ENCODE data around the gene REM2. TPM values are rescaled to one million over a fixed set of nuclear protein-coding genes. Genes with fewer than 3 reads are reported as not detected.
A peak's percentile ranks its signal among the peaks of the same experiment; 100 is the strongest.
"Not testable (repeated sequence)": the region's sequence is repeated elsewhere in the genome, so short reads cannot be mapped to it uniquely, and the experiment has no call there.

REM2 gene
- total RNA-seq, 3 donors from 2014 or later = 0.13 to 0.27 (median 0.15) TPM

GRCh38 chr14:22854963-22855724 lies 27.9 kb upstream of the REM2 start:
- ATAC-seq (no peak), DNase-seq (no peak)
- Mint-ChIP-seq H3K36me3 (ENCODE audit: insufficient read depth) (no peaks in the 10 kb centered on the region), H3K27me3 (ENCODE audit: low read depth) (peaks cover 6% of the 10 kb centered on the region), H3K4me3 (no peak overlapping the region), H3K9me3 (no peaks in the 10 kb centered on the region), H3K4me1 (ENCODE audit: low read depth) (peaks cover 18% of the 10 kb centered on the region)

GRCh38 chr14:22856428-22856827 lies 26.6 kb upstream of the REM2 start:
- Mint-ChIP-seq H3K36me3 (ENCODE audit: insufficient read depth) (no peaks in the 10 kb centered on the region), H3K4me1 (ENCODE audit: low read depth) (peaks cover 18% of the 10 kb centered on the region), H3K4me3 (no peak overlapping the region), H3K9me3 (no peaks in the 10 kb centered on the region), H3K27me3 (ENCODE audit: low read depth) (peaks cover 8% of the 10 kb centered on the region)
- ATAC-seq = no peak
- no peak for DNase-seq

- H3K4me1 Mint-ChIP-seq (ENCODE audit: low read depth) = peaks cover 16% of the 10 kb centered on the region
- H3K27me3 Mint-ChIP-seq (ENCODE audit: low read depth) = peaks cover 12% of the 10 kb centered on the region
- not testable (repeated sequence) for ATAC-seq; H3K9me3 Mint-ChIP-seq; H3K36me3 Mint-ChIP-seq (ENCODE audit: insufficient read depth); H3K4me3 Mint-ChIP-seq; DNase-seq
Measured at GRCh38 chr14:22860377-22860776, 22.6 kb upstream of the REM2 start.

GRCh38 chr14:22861651-22862050 lies 21.4 kb upstream of the REM2 start:
- peaks cover 8% of the 10 kb centered on the region for H3K27me3 Mint-ChIP-seq (ENCODE audit: low read depth)
- ATAC-seq (no peak), DNase-seq (no peak)
- peaks cover 3% of the 10 kb centered on the region for H3K36me3 Mint-ChIP-seq (ENCODE audit: insufficient read depth)
- peaks cover 19% of the 10 kb centered on the region for H3K4me1 Mint-ChIP-seq (ENCODE audit: low read depth)
- H3K4me3 Mint-ChIP-seq = no peak overlapping the region
- no peaks in the 10 kb centered on the region for H3K9me3 Mint-ChIP-seq

- ATAC-seq (no peak), DNase-seq (no peak)
- H3K36me3 Mint-ChIP-seq (ENCODE audit: insufficient read depth) = peaks cover 3% of the 10 kb centered on the region
- peaks cover 14% of the 10 kb centered on the region for H3K4me1 Mint-ChIP-seq (ENCODE audit: low read depth)
- no peaks in the 10 kb centered on the region for H3K9me3 Mint-ChIP-seq
- H3K4me3 Mint-ChIP-seq = no peak overlapping the region
- H3K27me3 Mint-ChIP-seq (ENCODE audit: low read depth) = peaks cover 8% of the 10 kb centered on the region
Measured at GRCh38 chr14:22864979-22865378, 18.0 kb upstream of the REM2 start.

- peaks cover 8% of the 10 kb centered on the region for H3K27me3 Mint-ChIP-seq (ENCODE audit: low read depth)
- H3K36me3 Mint-ChIP-seq (ENCODE audit: insufficient read depth) = peaks cover 3% of the 10 kb centered on the region
- peaks cover 19% of the 10 kb centered on the region for H3K4me1 Mint-ChIP-seq (ENCODE audit: low read depth)
- no peak for DNase-seq
- H3K4me3 Mint-ChIP-seq = no peak overlapping the region
- H3K9me3 Mint-ChIP-seq = no peaks in the 10 kb centered on the region
- ATAC-seq = no peak
Measured at GRCh38 chr14:22865424-22866405, 17.3 kb upstream of the REM2 start.

DNA sequence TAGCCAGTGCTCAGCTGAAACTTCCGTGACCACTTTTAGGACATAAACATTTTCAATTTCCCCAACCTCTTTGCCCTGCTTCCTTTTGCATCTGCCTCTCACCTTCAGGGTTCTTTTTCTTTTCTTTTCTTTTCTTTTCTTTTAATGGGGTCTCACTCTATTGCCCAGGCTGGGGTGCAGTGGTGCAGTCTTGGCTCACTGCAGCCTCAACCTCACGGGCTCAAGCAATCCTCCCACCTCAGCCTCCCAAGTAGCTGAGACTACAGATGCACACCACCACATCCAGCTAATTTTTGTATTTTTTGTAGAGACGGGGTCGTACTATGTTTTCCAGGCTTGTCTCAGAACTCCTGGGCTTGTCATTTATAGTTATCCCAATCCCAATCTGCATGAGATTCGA lies 16.1 kb upstream of the REM2 start:
- Mint-ChIP-seq H3K27me3 (ENCODE audit: low read depth) (peaks cover 2% of the 10 kb centered on the region), H3K4me3 (no peak overlapping the region), H3K4me1 (ENCODE audit: low read depth) (peaks cover 25% of the 10 kb centered on the region), H3K36me3 (ENCODE audit: insufficient read depth) (peaks cover under 1% of the 10 kb centered on the region), H3K9me3 (no peaks in the 10 kb centered on the region)
- DNase-seq (no peak), ATAC-seq (no peak)

DNA sequence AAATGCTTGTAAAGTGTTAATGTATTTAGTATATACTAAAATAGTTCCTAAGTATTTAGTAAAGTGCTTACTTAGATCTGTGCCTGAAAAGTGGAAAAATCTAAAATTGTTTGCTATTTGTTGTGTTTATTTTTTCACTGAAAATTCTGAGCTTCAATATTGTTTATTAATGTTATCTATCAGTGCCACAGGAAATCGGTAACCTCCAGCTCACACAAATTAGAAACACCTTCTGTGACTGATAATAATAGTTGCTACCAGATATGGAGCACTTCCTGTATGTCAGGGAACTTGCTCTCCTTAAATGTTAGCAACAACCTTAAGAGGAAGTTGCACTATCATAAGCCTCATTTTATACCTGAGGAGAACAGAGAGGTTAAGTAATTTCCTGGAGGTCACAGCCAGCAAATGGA lies 12.2 kb upstream of the REM2 start:
- Mint-ChIP-seq H3K9me3 (no peaks in the 10 kb centered on the region), H3K4me1 (ENCODE audit: low read depth) (peaks cover 40% of the 10 kb centered on the region), H3K4me3 (peak overlapping the region; percentile 92), H3K36me3 (ENCODE audit: insufficient read depth) (peaks cover 11% of the 10 kb centered on the region), H3K27me3 (ENCODE audit: low read depth) (no peaks in the 10 kb centered on the region)
- peak in 1 of 2 donors; percentile 49 for ATAC-seq
- DNase-seq = no peak

- H3K27me3 Mint-ChIP-seq (ENCODE audit: low read depth) = no peaks in the 10 kb centered on the region
- peaks cover 42% of the 10 kb centered on the region for H3K4me1 Mint-ChIP-seq (ENCODE audit: low read depth)
- H3K36me3 Mint-ChIP-seq (ENCODE audit: insufficient read depth) = peaks cover 16% of the 10 kb centered on the region
- H3K4me3 Mint-ChIP-seq = peak within 1 kb of the TSS; percentile 92
- H3K9me3 Mint-ChIP-seq = no peaks in the 10 kb centered on the region
- DNase-seq (peak; percentile 75), ATAC-seq (peak; percentile 76 to 80)
Measured at GRCh38 chr14:22871224-22872032, 11.6 kb upstream of the REM2 start, which contains the start of gene LRP10. LRP10 (plus strand) TSS chr14:22871740; CDS start chr14:22872304, 564 bp downstream.

DNA sequence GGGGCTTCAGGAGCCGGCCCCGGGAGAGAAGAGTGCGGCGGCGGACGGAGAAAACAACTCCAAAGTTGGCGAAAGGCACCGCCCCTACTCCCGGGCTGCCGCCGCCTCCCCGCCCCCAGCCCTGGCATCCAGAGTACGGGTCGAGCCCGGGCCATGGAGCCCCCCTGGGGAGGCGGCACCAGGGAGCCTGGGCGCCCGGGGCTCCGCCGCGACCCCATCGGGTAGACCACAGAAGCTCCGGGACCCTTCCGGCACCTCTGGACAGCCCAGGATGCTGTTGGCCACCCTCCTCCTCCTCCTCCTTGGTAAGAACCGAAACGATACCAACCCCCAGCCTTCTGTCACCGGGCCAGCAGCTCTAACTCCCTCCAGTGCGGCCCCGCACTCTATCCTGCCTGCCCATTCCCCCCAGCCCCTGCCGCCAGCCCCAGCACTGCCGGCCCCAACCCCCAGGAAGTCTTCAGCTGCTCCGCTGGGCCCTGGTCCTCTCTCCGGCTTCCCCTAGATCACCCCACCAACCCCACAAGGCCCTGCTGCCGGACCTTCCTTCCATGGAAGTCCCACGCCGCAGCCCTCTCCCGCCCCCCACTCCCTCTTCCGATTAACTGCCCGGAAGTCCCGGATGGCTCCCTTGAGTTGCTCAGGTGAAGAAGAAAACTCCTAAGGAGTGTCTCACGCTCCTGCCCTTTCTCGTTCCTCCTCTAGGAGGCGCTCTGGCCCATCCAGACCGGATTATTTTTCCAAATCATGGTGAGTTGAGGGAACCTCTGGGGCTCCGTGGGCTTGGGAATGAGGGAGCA lies 10.8 kb upstream of the REM2 start:
- Mint-ChIP-seq H3K4me1 (ENCODE audit: low read depth) (peaks cover 40% of the 10 kb centered on the region), H3K9me3 (no peaks in the 10 kb centered on the region), H3K4me3 (peak overlapping the region; percentile 92), H3K36me3 (ENCODE audit: insufficient read depth) (peaks cover 16% of the 10 kb centered on the region), H3K27me3 (ENCODE audit: low read depth) (no peaks in the 10 kb centered on the region)
- DNase-seq = peak; percentile 63
- peak; percentile 37 to 53 for ATAC-seq

DNA sequence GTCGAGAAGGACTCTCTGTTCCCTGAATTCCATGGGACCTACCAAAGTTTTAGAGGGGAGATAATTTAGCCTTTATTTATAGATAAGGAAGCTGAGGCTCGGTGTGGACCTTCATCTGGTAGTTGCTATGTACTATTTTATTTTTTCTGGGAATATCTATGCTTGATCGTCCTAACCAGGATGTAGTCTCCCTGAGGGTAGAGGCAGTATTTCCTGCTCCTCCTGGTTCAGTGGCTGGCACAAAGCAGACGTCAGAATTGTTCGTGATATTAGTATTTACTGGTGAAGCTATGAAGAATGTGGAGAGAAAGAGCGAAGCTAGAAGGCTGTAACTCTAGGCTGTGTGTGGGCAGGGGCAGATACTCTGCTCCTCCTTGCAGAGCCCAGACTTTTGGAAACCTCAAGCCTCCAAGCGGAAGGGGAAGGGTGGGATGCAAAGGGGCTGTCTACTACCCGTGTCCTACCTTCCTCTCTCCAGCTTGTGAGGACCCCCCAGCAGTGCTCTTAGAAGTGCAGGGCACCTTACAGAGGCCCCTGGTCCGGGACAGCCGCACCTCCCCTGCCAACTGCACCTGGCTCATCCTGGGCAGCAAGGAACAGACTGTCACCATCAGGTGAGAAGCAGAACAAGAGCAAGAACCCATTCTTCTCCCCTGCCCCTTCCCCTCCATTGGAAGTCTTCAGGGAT lies 10.0 kb upstream of the REM2 start:
- DNase-seq (no peak), ATAC-seq (no peak)
- Mint-ChIP-seq H3K9me3 (no peaks in the 10 kb centered on the region), H3K36me3 (ENCODE audit: insufficient read depth) (peaks cover 18% of the 10 kb centered on the region), H3K4me1 (ENCODE audit: low read depth) (peaks cover 40% of the 10 kb centered on the region), H3K4me3 (peak overlapping the region; percentile 92), H3K27me3 (ENCODE audit: low read depth) (no peaks in the 10 kb centered on the region)

- Mint-ChIP-seq H3K4me1 (ENCODE audit: low read depth) (peaks cover 35% of the 10 kb centered on the region), H3K4me3 (no peak overlapping the region), H3K36me3 (ENCODE audit: insufficient read depth) (peaks cover 24% of the 10 kb centered on the region), H3K27me3 (ENCODE audit: low read depth) (no peaks in the 10 kb centered on the region), H3K9me3 (no peaks in the 10 kb centered on the region)
- ATAC-seq (no peak), DNase-seq (no peak)
Measured at GRCh38 chr14:22875003-22875747, 7.8 kb upstream of the REM2 start.

Measured in activated T-cell treated with anti-CD3 and anti-CD28 coated beads, Interleukin-2, amount 50 U/mL, for 4 hours (primary cell).